K562 (cell line): Measurements from ENCODE around the gene CTXN1. TPM values are rescaled to one million over a fixed set of nuclear protein-coding genes. Genes with fewer than 3 reads are reported as not detected.

Experiments used
- ARID4B ChIP-seq: sonication (generic); formaldehyde crosslinking; IDR thresholded peaks from 2 replicates; pipeline ENCODE4 v1.8.0; 2022; ENCODE audit warnings: mild to moderate bottlenecking, missing genetic modification reagents
- BCOR ChIP-seq: fragments of 450-650 bp; IDR thresholded peaks from 2 replicates; pipeline ENCODE4 v1.6.1; 2016
- EHMT2 ChIP-seq: fragments of 450-650 bp; IDR thresholded peaks from 2 replicates; pipeline ENCODE4 v1.6.1; 2018; ENCODE audit warnings: antibody characterized with exemption
- ETV6 ChIP-seq, 3 experiments: fragments of 150-350 bp in 1 of 3; sonication (generic) in 1 of 3; formaldehyde crosslinking in 1 of 3; IDR thresholded peaks; 2 replicates each; pipeline versions ENCODE4 v1.6.1 to v1.8.0; 2014 to 2022; ENCODE audit warnings: borderline replicate concordance in 2 of 3, low read depth in 2 of 3, antibody characterized with exemption in 1 of 3, low read length in 1 of 3, mild to moderate bottlenecking in 1 of 3, missing genetic modification reagents in 1 of 3
- KAT2B ChIP-seq: IDR thresholded peaks from one replicate; pipeline ENCODE4 v1.6.1; 2012; ENCODE audit warnings: low read depth, mild to moderate bottlenecking, control low read depth, inconsistent platforms, low read length, moderate library complexity
- MAFK ChIP-seq: IDR thresholded peaks from 2 replicates; pipeline ENCODE4 v1.6.1; 2011; ENCODE audit warnings: low read length, improper control_type of control experiment
- MTA3 ChIP-seq: fragments of 450-650 bp; formaldehyde crosslinking; IDR thresholded peaks from 2 replicates; pipeline ENCODE4 v1.6.1; 2017; ENCODE audit warnings: mild to moderate bottlenecking, borderline replicate concordance
- PKNOX1 ChIP-seq: fragments of 450-650 bp; IDR thresholded peaks from 2 replicates; pipeline ENCODE4 v1.6.1; 2016
- PRMT5 ChIP-seq: sonication (generic); formaldehyde crosslinking; IDR thresholded peaks from 2 replicates; pipeline ENCODE4 v1.5.0; 2020; ENCODE audit warnings: missing genetic modification reagents
- RUNX1 ChIP-seq: sonication (generic); IDR thresholded peaks from 2 replicates; pipeline ENCODE4 v1.6.1; 2016; ENCODE audit warnings: antibody characterized with exemption, low read depth
- UBTF ChIP-seq, 2 experiments: IDR thresholded peaks; 2 replicates each; pipeline ENCODE4 v1.6.1; 2012; ENCODE audit warnings: improper control_type of control experiment in 2 of 2, low read depth in 2 of 2, low read length in 2 of 2, borderline replicate concordance in 1 of 2
- ZC3H11A ChIP-seq: IDR thresholded peaks from 2 replicates; pipeline ENCODE4 v1.6.1; 2012; ENCODE audit warnings: low read depth, low read length, improper control_type of control experiment
- ZKSCAN3 ChIP-seq: fragments of 250-450 bp; sonication (Bioruptor Pico); IDR thresholded peaks from 2 replicates; pipeline ENCODE4 v1.4.0; 2020
- ZNF212 ChIP-seq: fragments of 450-650 bp; formaldehyde crosslinking; IDR thresholded peaks from 2 replicates; pipeline ENCODE4 v1.4.0; 2020; ENCODE audit warnings: mild to moderate bottlenecking
- ZNF551 ChIP-seq: fragments of 250-450 bp; sonication (Bioruptor Pico); IDR thresholded peaks from 2 replicates; pipeline ENCODE4 v1.5.0; 2021; ENCODE audit warnings: mild to moderate bottlenecking, moderate library complexity
- ZNF589 ChIP-seq: fragments of 200-800 bp; sonication (Bioruptor generic); IDR thresholded peaks from 2 replicates; pipeline ENCODE4 v1.6.1; 2016; ENCODE audit warnings: low read depth, missing genetic modification characterization, missing compliant biosample characterization
- ZNF695 ChIP-seq: fragments of 450-650 bp; formaldehyde crosslinking; IDR thresholded peaks from 2 replicates; pipeline ENCODE4 v1.4.0; 2020; ENCODE audit warnings: mild to moderate bottlenecking, moderate library complexity
- ZNF76 ChIP-seq: fragments of 250-450 bp; sonication (Bioruptor Pico); IDR thresholded peaks from 2 replicates; pipeline ENCODE4 v1.4.0; 2020; ENCODE audit warnings: mild to moderate bottlenecking, moderate library complexity, borderline replicate concordance
- polyA plus RNA-seq, 8 experiments: library from polyadenylated mRNA; depleted of rRNA in 4 of 8; stranded (reverse) in 5 of 8; unstranded in 3 of 8; fragments of >200 nt; fragmentation: Nextera tagmentation in 2 of 8; fragmentation: Illumina TruSeq in 1 of 8; extraction: Ambion mirVana in 2 of 8; extraction: Trizol in 1 of 8; gene quantifications; 2 replicates each; pipeline versions ENCODE4 v1.2.1 to v1.2.3, GENCODE V29; 2011 to 2014; ENCODE audit warnings: inconsistent platforms in 1 of 8, missing spikeins in 1 of 8
- total RNA-seq, 7 experiments: library from RNA; depleted of rRNA in 6 of 7; stranded (reverse); fragments of >200 nt in 6 of 7; fragmentation: Illumina TruSeq in 2 of 7; extraction: Trizol in 2 of 7; gene quantifications; 2 replicates each; pipeline versions ENCODE4 v1.2.1 to v1.2.3, GENCODE V29; 2011 to 2021; ENCODE audit warnings: low replicate concordance in 1 of 7

CTXN1 gene
- total and polyA plus RNA-seq, 9 of the 15 experiments (the other 6 are each of a cell fraction or from before 2014, with no cell fraction given): 0.15 to 37.4 (median 1.8) TPM; not detected in 2

GRCh38 chr19:7903244-7904073 lies 22.5 kb downstream of the CTXN1 start, which contains the start of gene MAP2K7 (continued):
- 0 out of 2 replicates have a peak, but pooled peaks have one; percentile 23 for TF ChIP-seq PKNOX1
- TF ChIP-seq ETV6 (IDR thresholded peaks at IDR 0.05; ENCODE audit: borderline replicate concordance in 1 of 2, low read depth in 2 of 2, low read length in 1 of 2): no peak
- no peak for TF ChIP-seq ETV6 (CRISPR knock-in tag; IDR thresholded peaks at IDR 0.05; ENCODE audit: borderline replicate concordance)
- no peak for TF ChIP-seq UBTF (IDR thresholded peaks at IDR 0.05; ENCODE audit: borderline replicate concordance in 1 of 2, low read depth in 2 of 2, low read length in 2 of 2)
- no peak for TF ChIP-seq ZNF212 (CRISPR knock-in tag)
- TF ChIP-seq ZKSCAN3 (CRISPR knock-in tag): no peak
- no peak for TF ChIP-seq ZNF589
- no peak for TF ChIP-seq PRMT5 (CRISPR knock-in tag)
- no peak; the same call in 1 of the 2 replicates for TF ChIP-seq ARID4B (CRISPR knock-in tag)
- TF ChIP-seq ZNF695: no peak
- TF ChIP-seq EHMT2: no peak
- no peak for TF ChIP-seq ZNF76 (CRISPR knock-in tag)
- TF ChIP-seq BCOR: 0 out of 2 replicates have a peak, but pooled peaks have one; percentile 13
- no peak for TF ChIP-seq ZNF551
- TF ChIP-seq KAT2B: peak; percentile 88
- TF ChIP-seq ZC3H11A: no peak
- TF ChIP-seq MTA3: peak; percentile 96
- TF ChIP-seq RUNX1: no peak
- no peak for TF ChIP-seq MAFK
